ENCODE results near the gene PLCG2. TPM values are rescaled to one million over a fixed set of nuclear protein-coding genes. Genes with fewer than 3 reads are reported as not detected.
"Not testable (repeated sequence)": the region's sequence is repeated elsewhere in the genome, so short reads cannot be mapped to it uniquely, and the experiment has no call there.

The PLCG2 gene
- polyA plus RNA-seq, 3 donors: 19.5 to 47.4 (median 35.5) TPM

DNA sequence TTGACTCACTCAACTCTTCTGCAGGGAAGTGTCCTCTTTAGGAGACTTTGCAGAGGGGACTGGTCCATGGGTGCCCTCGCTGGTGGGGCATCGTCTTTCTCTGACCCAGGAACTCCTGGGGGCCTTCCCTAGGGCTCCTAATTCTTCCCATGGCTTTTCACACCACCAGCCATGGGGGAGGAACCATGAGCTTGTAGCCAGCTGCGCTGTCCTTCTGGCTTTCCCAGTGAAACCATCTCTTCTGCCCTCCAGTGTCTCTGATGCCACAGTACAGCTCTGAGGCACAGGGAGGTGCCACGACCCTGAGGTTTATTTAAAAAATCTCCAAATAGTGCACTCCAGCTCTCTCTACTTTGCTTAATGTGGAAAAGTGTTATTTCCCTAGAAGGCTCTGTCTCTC is 153.6 kb downstream of the PLCG2 start:
- Histone ChIP-seq H2AFZ (ENCODE audit: insufficient read depth, low read depth, low read length, poor library complexity, severe bottlenecking) (no peak overlapping the region), H3K9ac (ENCODE audit: insufficient read depth, low read length, poor library complexity, severe bottlenecking) (no peak overlapping the region), H3K79me2 (ENCODE audit: insufficient read depth, low read length) (no peaks in the 10 kb centered on the region), H3K27me3 (ENCODE audit: control insufficient read depth in 2 of 2, insufficient read depth in 2 of 2, low read length in 2 of 2) (no peaks in the 10 kb centered on the region), H3K9me3 (replicated peaks in 1 of 2; ENCODE audit: control insufficient read depth in 1 of 2, insufficient read depth in 1 of 2, low read length in 2 of 2) (no peaks in the 10 kb centered on the region), H3K4me2 (replicated peaks; ENCODE audit: extremely low read depth, low read length, poor library complexity, severe bottlenecking) (no peak overlapping the region), H3K36me3 (replicated peaks in 1 of 2; ENCODE audit: control insufficient read depth in 1 of 2, insufficient read depth in 2 of 2, low read length in 2 of 2) (peaks cover 95 to 99% of the 10 kb centered on the region in 2 donors), H3K4me3 (replicated peaks in 1 of 3; ENCODE audit: low read depth in 2 of 3, low read length in 3 of 3) (no peak overlapping the region), H3K4me1 (ENCODE audit: control insufficient read depth in 1 of 2, insufficient read depth in 2 of 2, low read length in 2 of 2) (no peaks in the 10 kb centered on the region), H3K27ac (ENCODE audit: low read depth in 1 of 2, low read length in 2 of 2) (no peak overlapping the region), H4K20me1 (ENCODE audit: insufficient read depth, low read length) (no peaks in the 10 kb centered on the region)
- 100% methylated on average over 3 of the region's 4 CpGs for WGBS (ENCODE audit: insufficient coverage)
- H3K36me3 Mint-ChIP-seq: peaks cover 94 to 95% of the 10 kb centered on the region in 2 donors
- no peaks in the 10 kb centered on the region for H3K9me3 Mint-ChIP-seq
- peaks cover 0 to 2% (median 0%) of the 10 kb centered on the region in 3 donors for H3K27me3 Mint-ChIP-seq (ENCODE audit: low read depth in 3 of 3)
- DNase-seq: no peak
- no peak for TF ChIP-seq CTCF (IDR thresholded peaks at IDR 0.05)
- H3K4me3 Mint-ChIP-seq: no peak overlapping the region
- H3K27ac Mint-ChIP-seq: peak overlapping the region in 2 of 7 donors; percentile 26 to 59
- H3K4me1 Mint-ChIP-seq: no peaks in the 10 kb centered on the region
- intact Hi-C loops (cut with micrococcal nuclease): loop anchor here in 1 of 2 donors (10.0 kb wide), 1 partner anchor 302 kb away; no protein-coding TSS in a partner anchor

- no peaks in the 10 kb centered on the region for H3K4me1 ChIP-seq (ENCODE audit: control insufficient read depth in 1 of 2, insufficient read depth in 2 of 2, low read length in 2 of 2)
- H3K9ac ChIP-seq (ENCODE audit: insufficient read depth, low read length, poor library complexity, severe bottlenecking): no peak overlapping the region
- no peak overlapping the region for H3K4me3 Mint-ChIP-seq
- H2AFZ ChIP-seq (ENCODE audit: insufficient read depth, low read depth, low read length, poor library complexity, severe bottlenecking): no peak overlapping the region
- no peak overlapping the region for H3K4me3 ChIP-seq (replicated peaks in 1 of 3; ENCODE audit: low read depth in 2 of 3, low read length in 3 of 3)
- H3K4me1 Mint-ChIP-seq: no peaks in the 10 kb centered on the region
- H3K79me2 ChIP-seq (ENCODE audit: insufficient read depth, low read length): no peaks in the 10 kb centered on the region
- peak overlapping the region in 1 of 7 donors; percentile 35 for H3K27ac Mint-ChIP-seq
- H4K20me1 ChIP-seq (ENCODE audit: insufficient read depth, low read length): no peaks in the 10 kb centered on the region
- no peaks in the 10 kb centered on the region for H3K9me3 Mint-ChIP-seq
- H3K4me2 ChIP-seq (replicated peaks; ENCODE audit: extremely low read depth, low read length, poor library complexity, severe bottlenecking): no peak overlapping the region
- TF ChIP-seq CTCF (IDR thresholded peaks at IDR 0.05): no peak
- no peak overlapping the region for H3K27ac ChIP-seq (ENCODE audit: low read depth in 1 of 2, low read length in 2 of 2)
- H3K27me3 ChIP-seq (ENCODE audit: control insufficient read depth in 2 of 2, insufficient read depth in 2 of 2, low read length in 2 of 2): no peaks in the 10 kb centered on the region
- H3K36me3 ChIP-seq (replicated peaks in 1 of 2; ENCODE audit: control insufficient read depth in 1 of 2, insufficient read depth in 2 of 2, low read length in 2 of 2): peaks cover 95 to 99% of the 10 kb centered on the region in 2 donors
- WGBS (ENCODE audit: insufficient coverage): 94% methylated on average over 2 of the region's 3 CpGs
- peaks cover 95% of the 10 kb centered on the region in 2 donors for H3K36me3 Mint-ChIP-seq
- no peak for DNase-seq
- no peaks in the 10 kb centered on the region for H3K9me3 ChIP-seq (replicated peaks in 1 of 2; ENCODE audit: control insufficient read depth in 1 of 2, insufficient read depth in 1 of 2, low read length in 2 of 2)
- intact Hi-C loops (cut with micrococcal nuclease): loop anchor here in 1 of 2 donors (10.0 kb wide), 1 partner anchor 301 kb away; no protein-coding TSS in a partner anchor
- peaks cover 0 to 2% (median 0%) of the 10 kb centered on the region in 3 donors for H3K27me3 Mint-ChIP-seq (ENCODE audit: low read depth in 3 of 3)
These were observed 154.3 kb downstream of the PLCG2 start for GRCh38 chr16:81933361-81933760.

DNA sequence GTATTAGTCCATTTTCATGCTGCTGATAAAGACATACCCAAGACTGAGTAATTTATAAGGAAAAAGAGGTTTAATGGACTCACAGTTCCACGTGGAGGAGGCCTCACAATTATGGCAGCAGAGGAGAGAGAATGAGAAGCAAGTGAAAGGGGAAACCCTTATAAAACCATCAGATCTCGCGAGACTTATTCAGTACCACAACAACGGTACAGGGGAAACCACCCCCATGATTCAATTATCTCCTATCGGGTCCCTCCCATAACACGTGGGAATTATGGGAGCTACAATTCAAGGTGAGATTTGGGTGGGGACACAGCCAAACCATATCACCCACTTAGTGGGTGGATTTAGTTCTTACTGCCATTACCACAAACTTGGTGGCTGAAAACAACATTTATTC is 155.6 kb downstream of the PLCG2 start:
- H3K4me1 ChIP-seq (ENCODE audit: control insufficient read depth in 1 of 2, insufficient read depth in 2 of 2, low read length in 2 of 2); H3K4me1 Mint-ChIP-seq; H3K4me3 ChIP-seq (replicated peaks in 1 of 3; ENCODE audit: low read depth in 2 of 3, low read length in 3 of 3); H2AFZ ChIP-seq (ENCODE audit: insufficient read depth, low read depth, low read length, poor library complexity, severe bottlenecking); H3K27me3 Mint-ChIP-seq (ENCODE audit: low read depth in 3 of 3); H4K20me1 ChIP-seq (ENCODE audit: insufficient read depth, low read length); H3K79me2 ChIP-seq (ENCODE audit: insufficient read depth, low read length); H3K4me3 Mint-ChIP-seq; H3K27ac ChIP-seq (ENCODE audit: low read depth in 1 of 2, low read length in 2 of 2); H3K9me3 Mint-ChIP-seq; H3K9me3 ChIP-seq (replicated peaks in 1 of 2; ENCODE audit: control insufficient read depth in 1 of 2, insufficient read depth in 1 of 2, low read length in 2 of 2); H3K4me2 ChIP-seq (replicated peaks; ENCODE audit: extremely low read depth, low read length, poor library complexity, severe bottlenecking); H3K27me3 ChIP-seq (ENCODE audit: control insufficient read depth in 2 of 2, insufficient read depth in 2 of 2, low read length in 2 of 2); H3K27ac Mint-ChIP-seq; DNase-seq; H3K9ac ChIP-seq (ENCODE audit: insufficient read depth, low read length, poor library complexity, severe bottlenecking): not testable (repeated sequence)
- H3K36me3 ChIP-seq (replicated peaks in 1 of 2; ENCODE audit: control insufficient read depth in 1 of 2, insufficient read depth in 2 of 2, low read length in 2 of 2): peaks cover 96 to 99% of the 10 kb centered on the region in 2 donors
- WGBS (ENCODE audit: insufficient coverage): no CpG with 5 or more reads among the region's 6 CpGs
- H3K36me3 Mint-ChIP-seq: peaks cover 95 to 96% of the 10 kb centered on the region in 2 donors
- intact Hi-C loops (cut with micrococcal nuclease): loop anchor here in 1 of 2 donors (10.0 kb wide), 1 partner anchor 300 kb away; no protein-coding TSS in a partner anchor

Measured in CD14-positive monocyte (primary cell).